Peyer's patch (tissue), 4 donors: Measurements from ENCODE around the gene ELOVL6. TPM values are rescaled to one million over a fixed set of nuclear protein-coding genes. Genes with fewer than 3 reads are reported as not detected.
"Not testable (repeated sequence)": the region's sequence is repeated elsewhere in the genome, so short reads cannot be mapped to it uniquely, and the experiment has no call there.

Experiments
- DNase-seq, 3 donors: peaks; one replicate each; pipeline ENCODE4 v3.0.0-alpha.2; 2017 to 2019
- H3K27ac ChIP-seq, 4 donors: fragments of 200-600 bp; sonication (generic); one replicate each; pipeline ENCODE4 v1.5.1; 2016 to 2019
- H3K27me3 ChIP-seq, 2 donors: fragments of 200-600 bp; sonication (generic); one replicate each; pipeline ENCODE4 v1.5.1; 2019
- H3K36me3 ChIP-seq, 3 donors: fragments of 200-600 bp; sonication (generic); one replicate each; pipeline ENCODE4 v1.5.1; 2016 to 2019
- H3K4me1 ChIP-seq, 4 donors: fragments of 200-600 bp; sonication (generic); one replicate each; pipeline ENCODE4 v1.5.1; 2016 to 2019
- H3K4me3 ChIP-seq, 4 donors: fragments of 200-600 bp; sonication (generic); 1 replicate in 3 of 4; 2 replicates in 1 of 4; pipeline ENCODE4 v1.5.1; 2016 to 2019; ENCODE audit warnings: mild to moderate bottlenecking in 1 of 4
- H3K9me3 ChIP-seq, 4 donors: fragments of 200-600 bp; sonication (generic); one replicate each; pipeline ENCODE4 v1.5.1; 2016 to 2019; ENCODE audit warnings: mild to moderate bottlenecking in 1 of 4
- POLR2A ChIP-seq, 2 donors: fragments of 450-650 bp; IDR thresholded peaks; one replicate each; pipeline ENCODE4 v1.5.1; 2017; ENCODE audit warnings: antibody characterized with exemption in 2 of 2, mild to moderate bottlenecking in 2 of 2, moderate library complexity in 2 of 2
- total RNA-seq, 4 donors: library from RNA; depleted of rRNA; stranded (reverse); fragments of >200 nt; gene quantifications; one replicate each; pipeline ENCODE4 v1.1.0, GENCODE V29; 2016
- TF ChIP-seq, protein P1 (sequence below), 6 experiments: fragments of 450-650 bp in 4 of 6; fragments of 200-600 bp in 2 of 6; sonication (generic) in 1 of 6; IDR thresholded peaks; one replicate each; pipeline ENCODE4 v1.5.1; 2017 to 2019; ENCODE audit warnings: antibody characterized with exemption in 6 of 6, mild to moderate bottlenecking in 3 of 6, moderate library complexity in 1 of 6

The ELOVL6 gene
- total RNA-seq, 4 donors from 2014 or later, result 3.3 to 15.5 (median 12.6) TPM

GRCh38 chr4:110091434-110092140 is 106.8 kb downstream of the ELOVL6 start:
- no peaks in the 10 kb centered on the region for H3K27me3 ChIP-seq
- H3K4me3 ChIP-seq, result no peak overlapping the region
- peaks cover 0 to 7% (median 0%) of the 10 kb centered on the region in 4 donors for H3K4me1 ChIP-seq
- H3K36me3 ChIP-seq, result no peaks in the 10 kb centered on the region
- no peaks in the 10 kb centered on the region for H3K9me3 ChIP-seq
- TF ChIP-seq POLR2A (IDR thresholded peaks at IDR 0.05), result no peak
- TF ChIP-seq, protein P1, sequence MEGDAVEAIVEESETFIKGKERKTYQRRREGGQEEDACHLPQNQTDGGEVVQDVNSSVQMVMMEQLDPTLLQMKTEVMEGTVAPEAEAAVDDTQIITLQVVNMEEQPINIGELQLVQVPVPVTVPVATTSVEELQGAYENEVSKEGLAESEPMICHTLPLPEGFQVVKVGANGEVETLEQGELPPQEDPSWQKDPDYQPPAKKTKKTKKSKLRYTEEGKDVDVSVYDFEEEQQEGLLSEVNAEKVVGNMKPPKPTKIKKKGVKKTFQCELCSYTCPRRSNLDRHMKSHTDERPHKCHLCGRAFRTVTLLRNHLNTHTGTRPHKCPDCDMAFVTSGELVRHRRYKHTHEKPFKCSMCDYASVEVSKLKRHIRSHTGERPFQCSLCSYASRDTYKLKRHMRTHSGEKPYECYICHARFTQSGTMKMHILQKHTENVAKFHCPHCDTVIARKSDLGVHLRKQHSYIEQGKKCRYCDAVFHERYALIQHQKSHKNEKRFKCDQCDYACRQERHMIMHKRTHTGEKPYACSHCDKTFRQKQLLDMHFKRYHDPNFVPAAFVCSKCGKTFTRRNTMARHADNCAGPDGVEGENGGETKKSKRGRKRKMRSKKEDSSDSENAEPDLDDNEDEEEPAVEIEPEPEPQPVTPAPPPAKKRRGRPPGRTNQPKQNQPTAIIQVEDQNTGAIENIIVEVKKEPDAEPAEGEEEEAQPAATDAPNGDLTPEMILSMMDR (IDR thresholded peaks at IDR 0.05), result no peak
- no peak for DNase-seq
- H3K27ac ChIP-seq, result no peak overlapping the region

DNA sequence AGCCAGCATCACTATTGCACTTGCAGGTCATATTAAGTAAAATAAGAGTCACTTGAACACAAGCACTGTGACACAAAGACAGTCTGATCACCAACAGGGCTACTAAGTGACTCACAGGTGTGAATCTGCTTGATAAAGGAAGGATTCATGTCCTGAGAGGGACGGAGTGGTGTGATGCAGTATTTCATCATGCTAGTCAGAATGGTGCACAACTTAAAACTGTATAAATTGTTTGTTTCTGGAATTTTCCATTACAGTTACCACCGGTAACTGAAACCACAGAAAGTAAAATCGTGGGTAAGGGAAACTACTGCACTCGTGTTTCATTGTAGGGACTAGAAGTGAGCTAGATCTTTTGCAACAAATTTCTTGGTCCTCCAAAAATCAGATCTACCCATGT is 109.7 kb downstream of the ELOVL6 start:
- no peaks in the 10 kb centered on the region for H3K36me3 ChIP-seq
- H3K4me3 ChIP-seq, result no peak overlapping the region
- DNase-seq, result no peak
- peaks cover 0 to 13% (median 3%) of the 10 kb centered on the region in 4 donors for H3K4me1 ChIP-seq
- no peak overlapping the region for H3K27ac ChIP-seq
- H3K27me3 ChIP-seq, result no peaks in the 10 kb centered on the region
- no peaks in the 10 kb centered on the region for H3K9me3 ChIP-seq
- TF ChIP-seq POLR2A (IDR thresholded peaks at IDR 0.05), result no peak
- TF ChIP-seq, protein P1 (IDR thresholded peaks at IDR 0.05), result no peak

GRCh38 chr4:110087070-110087708 is 111.2 kb downstream of the ELOVL6 start:
- no peak for DNase-seq
- Histone ChIP-seq H3K36me3 (no peaks in the 10 kb centered on the region), H3K9me3 (no peaks in the 10 kb centered on the region), H3K27me3 (no peaks in the 10 kb centered on the region), H3K4me1 (peaks cover 0 to 13% (median 3%) of the 10 kb centered on the region in 4 donors), H3K27ac (peak overlapping the region in 1 of 4 donors; percentile 19), H3K4me3 (no peak overlapping the region)
- TF ChIP-seq, protein P1 (IDR thresholded peaks at IDR 0.05), result no peak
- no peak for TF ChIP-seq POLR2A (IDR thresholded peaks at IDR 0.05)

GRCh38 chr4:110085131-110085530 is 113.3 kb downstream of the ELOVL6 start:
- peak in 2 of 3 donors; percentile 59 to 92 for DNase-seq
- no peak for TF ChIP-seq POLR2A (IDR thresholded peaks at IDR 0.05)
- TF ChIP-seq, protein P1 (IDR thresholded peaks at IDR 0.05), result no peak
- peak overlapping the region in 2 of 4 donors; percentile 40 to 74 for H3K27ac ChIP-seq
- H3K36me3 ChIP-seq, result no peaks in the 10 kb centered on the region
- no peaks in the 10 kb centered on the region for H3K27me3 ChIP-seq
- H3K4me3 ChIP-seq, result no peak overlapping the region
- H3K4me1 ChIP-seq, result peaks cover 0 to 13% (median 3%) of the 10 kb centered on the region in 4 donors
- H3K9me3 ChIP-seq, result no peaks in the 10 kb centered on the region

GRCh38 chr4:110084154-110084553 is 114.3 kb downstream of the ELOVL6 start:
- no peak for DNase-seq

DNA sequence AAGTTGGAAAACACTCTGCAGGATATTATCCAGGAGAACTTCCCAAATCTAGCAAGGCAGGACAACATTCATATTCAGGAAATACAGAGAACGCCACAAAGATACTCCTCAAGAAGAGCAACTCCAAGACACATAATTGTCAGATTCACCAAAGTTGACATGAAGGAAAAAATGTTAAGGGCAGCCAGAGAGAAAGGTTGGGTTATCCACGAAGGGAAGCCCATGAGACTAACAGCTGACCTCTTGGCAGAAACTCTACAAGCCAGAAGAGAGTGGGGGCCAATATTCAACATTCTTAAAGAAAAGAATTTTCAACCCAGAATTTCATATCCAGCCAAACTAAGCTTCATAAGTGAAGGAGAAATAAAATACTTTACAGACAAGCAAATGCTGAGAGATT is 120.3 kb downstream of the ELOVL6 start:
- not testable (repeated sequence) for H3K36me3 ChIP-seq, H3K9me3 ChIP-seq, H3K4me1 ChIP-seq, H3K4me3 ChIP-seq, DNase-seq, H3K27me3 ChIP-seq, H3K27ac ChIP-seq

More at GRCh38 chr4:110084154-110084553, 114.3 kb downstream of the ELOVL6 start:
- Histone ChIP-seq H3K27me3 (no peaks in the 10 kb centered on the region), H3K27ac (no peak overlapping the region), H3K9me3 (no peaks in the 10 kb centered on the region), H3K4me3 (no peak overlapping the region), H3K36me3 (no peaks in the 10 kb centered on the region), H3K4me1 (peaks cover 0 to 13% (median 3%) of the 10 kb centered on the region in 4 donors)
- TF ChIP-seq, protein P1 (IDR thresholded peaks at IDR 0.05), result no peak
- no peak for TF ChIP-seq POLR2A (IDR thresholded peaks at IDR 0.05)

GRCh38 chr4:110076828-110077227 is 121.6 kb downstream of the ELOVL6 start:
- not testable (repeated sequence) for H3K4me1 ChIP-seq, H3K9me3 ChIP-seq, H3K36me3 ChIP-seq, DNase-seq, H3K27me3 ChIP-seq, H3K27ac ChIP-seq, H3K4me3 ChIP-seq
